B cell (primary cell): ENCODE data around the gene RUFY3. TPM values are rescaled to one million over a fixed set of nuclear protein-coding genes. Genes with fewer than 3 reads are reported as not detected.
"Not testable (repeated sequence)": the region's sequence is repeated elsewhere in the genome, so short reads cannot be mapped to it uniquely, and the experiment has no call there.

Experiments used
- ATAC-seq: fragments of 200-7000 bp; cut with Tn5 transposase; one replicate; pipeline ENCODE4 v1.10.0; 2021; ENCODE audit warnings: low read depth, mild to moderate bottlenecking, moderate number of reproducible peaks, moderate library complexity
- CTCF ChIA-PET: fragments of 350-600 bp; sonication (Branson Sonifier 250); formaldehyde crosslinking; loops from one replicate; lab custom pipeline; 2021; ENCODE audit warnings: antibody characterized with exemption, inconsistent platforms; lab: Charles Lee
- POLR2A ChIA-PET: fragments of 350-600 bp; sonication (Branson Sonifier 250); formaldehyde crosslinking; loops from one replicate; lab custom pipeline; 2021; ENCODE audit warnings: antibody characterized with exemption; lab: Charles Lee
- DNase-seq: peaks from one replicate; pipeline ENCODE4 v3.0.0; 2013
- H2AFZ ChIP-seq: 2 replicates; pipeline ENCODE4 v1.6.1; 2012; ENCODE audit warnings: mild to moderate bottlenecking, low read depth, low read length; ENCODE audit not compliant: insufficient read depth, poor library complexity, severe bottlenecking
- H3K27ac ChIP-seq, 2 donors: 1 replicate in 1 of 2; 2 replicates in 1 of 2; pipeline ENCODE4 v1.5.1; 2012 to 2013; ENCODE audit warnings: low read length in 2 of 2, mild to moderate bottlenecking in 2 of 2, moderate library complexity in 1 of 2
- H3K27me3 ChIP-seq, 4 experiments: fragments of 200-600 bp in 1 of 4; sonication (generic) in 1 of 4; replicated peaks in 1 of 4; 1 replicate in 2 of 4; 2 replicates in 2 of 4; pipeline versions ENCODE4 v1.6.1 to v1.7.0; 2013 to 2016; ENCODE audit warnings: low read length in 3 of 4, mild to moderate bottlenecking in 2 of 4, mixed read lengths in 1 of 4, moderate library complexity in 1 of 4; ENCODE audit not compliant: insufficient read depth in 4 of 4, control insufficient read depth in 3 of 4; ENCODE audit errors: control extremely low read depth in 1 of 4
- H3K36me3 ChIP-seq, 2 experiments: replicated peaks in 1 of 2; 1 replicate in 1 of 2; 2 replicates in 1 of 2; pipeline versions ENCODE4 v1.6.1 to v1.7.1; 2013; ENCODE audit warnings: low read length in 1 of 2; ENCODE audit not compliant: insufficient read depth in 2 of 2, control insufficient read depth in 1 of 2; ENCODE audit errors: control extremely low read depth in 1 of 2, extremely low read depth in 1 of 2
- H3K4me1 ChIP-seq, 2 donors: fragments of 200-600 bp in 1 of 2; sonication (generic) in 1 of 2; 1 replicate in 1 of 2; 2 replicates in 1 of 2; pipeline versions ENCODE4 v1.5.1 to v1.6.1; 2013 to 2017; ENCODE audit warnings: low read length in 2 of 2; ENCODE audit not compliant: control insufficient read depth in 2 of 2, insufficient read depth in 2 of 2
- H3K4me2 ChIP-seq: replicated peaks from 2 replicates; pipeline ENCODE3; 2012; ENCODE audit warnings: mild to moderate bottlenecking, low read depth, low read length; ENCODE audit not compliant: poor library complexity, severe bottlenecking
- H3K4me3 ChIP-seq, 5 experiments: fragments of 200-600 bp in 1 of 5; sonication (generic) in 1 of 5; 1 replicate in 3 of 5; 2 replicates in 2 of 5; pipeline versions ENCODE4 v1.5.1 to v1.7.0; 2011 to 2016; ENCODE audit warnings: low read length in 4 of 5, mild to moderate bottlenecking in 4 of 5, low read depth in 2 of 5, control low read depth in 1 of 5, moderate library complexity in 1 of 5; ENCODE audit not compliant: insufficient read depth in 1 of 5; ENCODE audit errors: control extremely low read depth in 1 of 5, extremely low read depth in 1 of 5
- H3K79me2 ChIP-seq: fragments of 200-600 bp; sonication (generic); one replicate; pipeline ENCODE4 v1.6.0; 2016; ENCODE audit warnings: low read length; ENCODE audit not compliant: control insufficient read depth, insufficient read depth
- H3K9ac ChIP-seq: fragments of 200-600 bp; sonication (generic); 2 replicates; pipeline ENCODE4 v1.6.1; 2017; ENCODE audit warnings: mild to moderate bottlenecking, low read length, moderate library complexity
- H3K9me3 ChIP-seq, 3 donors: one replicate each; pipeline versions ENCODE4 v1.6.1 to v1.7.1; 2013; ENCODE audit warnings: low read length in 2 of 3; ENCODE audit not compliant: control insufficient read depth in 2 of 3, insufficient read depth in 1 of 3; ENCODE audit errors: control extremely low read depth in 1 of 3
- H4K20me1 ChIP-seq: 2 replicates; pipeline ENCODE4 v1.6.0; 2012; ENCODE audit warnings: mild to moderate bottlenecking, low read length; ENCODE audit not compliant: insufficient read depth, control insufficient read depth, poor library complexity, severe bottlenecking
- H3K27ac Mint-ChIP-seq: one replicate; pipeline ENCODE4 v1.8.0; 2021; ENCODE audit warnings: mixed read lengths
- H3K27me3 Mint-ChIP-seq: one replicate; pipeline ENCODE4 v1.8.0; 2021; ENCODE audit warnings: mixed read lengths
- H3K4me1 Mint-ChIP-seq: one replicate; pipeline ENCODE4 v1.8.0; 2021; ENCODE audit warnings: mixed read lengths
- H3K4me3 Mint-ChIP-seq: one replicate; pipeline ENCODE4 v1.8.0; 2021; ENCODE audit warnings: mixed read lengths
- H3K9me3 Mint-ChIP-seq: one replicate; pipeline ENCODE4 v1.8.0; 2022; ENCODE audit warnings: mixed read lengths; ENCODE audit not compliant: insufficient read depth
- CTCF ChIP-seq: fragments of 200-600 bp; IDR thresholded peaks from one replicate; pipeline ENCODE4 v1.8.0; 2022; ENCODE audit warnings: antibody characterized with exemption, mild to moderate bottlenecking
- EZH2 ChIP-seq: IDR thresholded peaks from 2 replicates; pipeline ENCODE4 v1.6.1; 2012; ENCODE audit warnings: borderline replicate concordance, low read depth, mild to moderate bottlenecking, moderate library complexity, low read length; ENCODE audit not compliant: insufficient read depth, poor library complexity, severe bottlenecking
- WGBS: methylation state at CpG from one replicate; pipeline ENCODE4 v1.1.5; 2013; ENCODE audit warnings: missing lambda C conversion rate; ENCODE audit not compliant: insufficient coverage; 5-methylcytosine and 5-hydroxymethylcytosine counted together
- intact Hi-C: fragments of 100-400 bp; cut with micrococcal nuclease; formaldehyde crosslinking; loops from one replicate; pipeline ENCODE4 v1.10.0; 2022
- polyA plus RNA-seq: library from polyadenylated mRNA; depleted of rRNA; stranded (reverse); fragments of >200 nt; gene quantifications from 2 replicates; pipeline ENCODE4 v1.2.3, GENCODE V29; 2012
- total RNA-seq, 2 donors: library from RNA; stranded (reverse); fragments of 120-200 nt in 1 of 2; gene quantifications; 1 replicate in 1 of 2; 2 replicates in 1 of 2; pipeline versions ENCODE4 v1.2.3 to v1.2.4, GENCODE V29; 2013 to 2022

Gene RUFY3
- total and polyA plus RNA-seq, 2 donors (not counting 1 experiment from before 2014, with no cell fraction given), result 26.1 to 74.1 TPM

- Histone ChIP-seq H3K4me1 (peaks cover 0 to 3% of the 10 kb centered on the region in 2 donors), H3K9me3 (no peaks in the 10 kb centered on the region), H3K4me2 (no peak overlapping the region), H3K27ac (no peak overlapping the region), H3K36me3 (no peaks in the 10 kb centered on the region), H3K4me3 (no peak overlapping the region), H2AFZ (no peak overlapping the region), H3K79me2 (peaks cover 84% of the 10 kb centered on the region), H3K9ac (no peak overlapping the region), H4K20me1 (no peaks in the 10 kb centered on the region), H3K27me3 (no peaks in the 10 kb centered on the region)
- Mint-ChIP-seq H3K4me3 (no peak overlapping the region), H3K9me3 (no peaks in the 10 kb centered on the region), H3K27ac (no peak overlapping the region), H3K27me3 (no peaks in the 10 kb centered on the region), H3K4me1 (peaks cover 15% of the 10 kb centered on the region)
- POLR2A ChIA-PET, result no interaction called here
- WGBS, result 100% methylated on average over 4 of the region's 11 CpGs
- CTCF ChIA-PET, result interaction anchor here (0.7 to 1.7 kb wide), 2 partner anchors 13 to 218 kb away, joined by 3 to 7 read pairs; no protein-coding TSS in a partner anchor
- no peak for DNase-seq
- intact Hi-C loops, result no loop called here
- no peak for ATAC-seq
- TF ChIP-seq EZH2 (no peak), CTCF (no peak)
Observed at GRCh38 chr4:70728091-70728490, 6.3 kb downstream of the RUFY3 start.

- intact Hi-C loops, result loop anchor here (5.0 to 10.0 kb wide), 4 partner anchors 39 to 262 kb away; partner anchors contain the start of genes DCK, GRSF1 and MOB1B
- H3K36me3 ChIP-seq, DNase-seq, H3K4me3 Mint-ChIP-seq, H3K27me3 Mint-ChIP-seq, H3K27me3 ChIP-seq, H2AFZ ChIP-seq, H3K4me3 ChIP-seq, H3K9me3 ChIP-seq, H3K9me3 Mint-ChIP-seq, H3K9ac ChIP-seq, ATAC-seq, H4K20me1 ChIP-seq, H3K4me2 ChIP-seq: not testable (repeated sequence)
- Histone ChIP-seq H3K79me2 (peaks cover 67% of the 10 kb centered on the region), H3K27ac (peak overlapping the region in 1 of 2 donors; percentile 50), H3K4me1 (peaks cover 43 to 45% of the 10 kb centered on the region in 2 donors)
- Mint-ChIP-seq H3K27ac (peak overlapping the region; percentile 77), H3K4me1 (peaks cover 45% of the 10 kb centered on the region)
- ChIA-PET POLR2A (interaction anchor here (3.7 kb wide), 1 partner anchor 28 kb away, joined by 29 read pairs; no protein-coding TSS in a partner anchor), CTCF (interaction anchor here (1.6 to 4.5 kb wide), 2 partner anchors 10 to 28 kb away, joined by 5 to 47 read pairs; no protein-coding TSS in a partner anchor)
- no CpG with 5 or more reads among the region's 9 CpGs for WGBS
Observed at GRCh38 chr4:70732878-70733277, 11.1 kb downstream of the RUFY3 start.
